ENCODE data around the gene TCF25. TPM values are rescaled to one million over a fixed set of nuclear protein-coding genes. Genes with fewer than 3 reads are reported as not detected.
"Not testable (repeated sequence)": the region's sequence is repeated elsewhere in the genome, so short reads cannot be mapped to it uniquely, and the experiment has no call there.

The TCF25 gene
- total RNA-seq, 1 donor from 2014 or later, result 210 TPM

- Mint-ChIP-seq H3K27ac (ENCODE audit: unreplicated experiment) (no peak overlapping the region), H3K4me1 (ENCODE audit: unreplicated experiment) (no peaks in the 10 kb centered on the region), H3K36me3 (ENCODE audit: low read depth, unreplicated experiment) (peaks cover 11% of the 10 kb centered on the region), H3K4me3 (ENCODE audit: unreplicated experiment) (no peak overlapping the region), H3K27me3 (ENCODE audit: unreplicated experiment) (peaks cover 13% of the 10 kb centered on the region), H3K9me3 (ENCODE audit: unreplicated experiment) (no peaks in the 10 kb centered on the region)
- no peak for TF ChIP-seq CTCF (IDR thresholded peaks at IDR 0.05; ENCODE audit: unreplicated experiment)
- no peak for DNase-seq (ENCODE audit: low spot score)
Measured at GRCh38 chr16:89912627-89913026, 39.2 kb downstream of the TCF25 start.

- peaks cover 11% of the 10 kb centered on the region for H3K36me3 Mint-ChIP-seq (ENCODE audit: low read depth, unreplicated experiment)
- H3K27me3 Mint-ChIP-seq (ENCODE audit: unreplicated experiment), result peaks cover 13% of the 10 kb centered on the region
- H3K9me3 Mint-ChIP-seq (ENCODE audit: unreplicated experiment), result no peaks in the 10 kb centered on the region
- peak overlapping the region; percentile 67 for H3K4me3 Mint-ChIP-seq (ENCODE audit: unreplicated experiment)
- TF ChIP-seq CTCF (IDR thresholded peaks at IDR 0.05; ENCODE audit: unreplicated experiment), result no peak
- peak overlapping the region; percentile 24 for H3K27ac Mint-ChIP-seq (ENCODE audit: unreplicated experiment)
- DNase-seq (ENCODE audit: low spot score), result no peak
- H3K4me1 Mint-ChIP-seq (ENCODE audit: unreplicated experiment), result no peaks in the 10 kb centered on the region
Measured at GRCh38 chr16:89913408-89914387, 40.3 kb downstream of the TCF25 start.

- H3K27ac Mint-ChIP-seq (ENCODE audit: unreplicated experiment); H3K4me3 Mint-ChIP-seq (ENCODE audit: unreplicated experiment); DNase-seq (ENCODE audit: low spot score); H3K9me3 Mint-ChIP-seq (ENCODE audit: unreplicated experiment); H3K4me1 Mint-ChIP-seq (ENCODE audit: unreplicated experiment); H3K27me3 Mint-ChIP-seq (ENCODE audit: unreplicated experiment): not testable (repeated sequence)
- peaks cover 11% of the 10 kb centered on the region for H3K36me3 Mint-ChIP-seq (ENCODE audit: low read depth, unreplicated experiment)
Measured at GRCh38 chr16:89914642-89915285, 41.4 kb downstream of the TCF25 start.

GRCh38 chr16:89915303-89916232 lies 42.2 kb downstream of the TCF25 start:
- DNase-seq (ENCODE audit: low spot score), result no peak
- Mint-ChIP-seq H3K27me3 (ENCODE audit: unreplicated experiment) (peaks cover 15% of the 10 kb centered on the region), H3K4me1 (ENCODE audit: unreplicated experiment) (peaks cover 7% of the 10 kb centered on the region), H3K27ac (ENCODE audit: unreplicated experiment) (no peak overlapping the region), H3K9me3 (ENCODE audit: unreplicated experiment) (no peaks in the 10 kb centered on the region), H3K4me3 (ENCODE audit: unreplicated experiment) (no peak overlapping the region), H3K36me3 (ENCODE audit: low read depth, unreplicated experiment) (peaks cover 14% of the 10 kb centered on the region)
- TF ChIP-seq CTCF (IDR thresholded peaks at IDR 0.05; ENCODE audit: unreplicated experiment), result no peak
